ENCODE data around the gene PPFIA4.

Gene PPFIA4

GRCh38 chr1:203049077-203049476 lies 22.8 kb downstream of the PPFIA4 start:
- no peak overlapping the region for H3K4me3 ChIP-seq (ENCODE audit: low read depth in 1 of 2, low read length in 2 of 2)
- no peaks in the 10 kb centered on the region for H3K9me3 ChIP-seq (ENCODE audit: control insufficient read depth in 1 of 2, low read length in 2 of 2)
- no peak overlapping the region for H3K27ac ChIP-seq (ENCODE audit: low read depth, low read length)
- H3K27me3 ChIP-seq (ENCODE audit: control insufficient read depth in 1 of 2, insufficient read depth in 2 of 2, low read length in 2 of 2) = peaks cover 6 to 17% of the 10 kb centered on the region in 2 donors
- no peak overlapping the region for H3K9ac ChIP-seq (ENCODE audit: low read depth in 1 of 2, low read length in 2 of 2)
- H3K36me3 ChIP-seq (ENCODE audit: control insufficient read depth in 1 of 2, insufficient read depth in 2 of 2, low read length in 2 of 2) = no peaks in the 10 kb centered on the region
- H3K4me1 ChIP-seq (ENCODE audit: control insufficient read depth in 1 of 2, insufficient read depth in 2 of 2, low read length in 2 of 2) = peaks cover 0 to 3% of the 10 kb centered on the region in 2 donors

DNA sequence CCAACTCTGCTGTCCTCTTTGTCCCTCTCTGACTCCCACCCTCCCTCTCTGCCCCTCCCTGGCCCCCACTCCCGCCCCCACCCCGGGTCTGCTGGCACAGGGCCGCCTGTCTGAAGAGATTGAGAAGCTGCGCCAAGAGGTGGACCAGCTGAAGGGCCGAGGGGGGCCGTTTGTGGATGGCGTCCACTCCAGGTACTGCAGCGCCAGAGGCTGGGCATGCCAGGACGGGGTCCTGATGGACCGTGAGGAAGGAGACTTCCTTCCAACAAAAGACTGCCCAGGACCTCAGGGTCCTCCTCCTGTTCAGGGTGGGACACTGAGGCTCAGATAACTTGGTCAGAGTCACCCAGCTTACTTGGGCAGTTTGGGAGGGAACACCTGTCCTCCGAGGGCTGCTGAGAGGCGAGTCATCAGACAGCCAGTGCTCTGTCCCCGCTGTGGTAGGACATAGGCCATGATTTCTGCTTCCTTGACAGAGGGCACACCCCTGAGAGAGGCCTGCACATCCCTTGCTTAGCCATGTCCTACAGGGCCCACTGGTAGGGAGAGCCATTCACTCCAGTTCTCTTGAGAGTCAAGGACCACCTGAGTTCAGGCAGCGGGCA lies 23.4 kb downstream of the PPFIA4 start:
- H3K36me3 ChIP-seq (ENCODE audit: control insufficient read depth in 1 of 2, insufficient read depth in 2 of 2, low read length in 2 of 2) = no peaks in the 10 kb centered on the region

GRCh38 chr1:203050826-203051225 lies 24.5 kb downstream of the PPFIA4 start:
- Histone ChIP-seq H3K27me3 (ENCODE audit: control insufficient read depth in 1 of 2, insufficient read depth in 2 of 2, low read length in 2 of 2) (peaks cover 6 to 8% of the 10 kb centered on the region in 2 donors), H3K27ac (ENCODE audit: low read depth, low read length) (no peak overlapping the region), H3K9ac (ENCODE audit: low read depth in 1 of 2, low read length in 2 of 2) (no peak overlapping the region), H3K36me3 (ENCODE audit: control insufficient read depth in 1 of 2, insufficient read depth in 2 of 2, low read length in 2 of 2) (no peaks in the 10 kb centered on the region), H3K4me3 (ENCODE audit: low read depth in 1 of 2, low read length in 2 of 2) (no peak overlapping the region), H3K9me3 (ENCODE audit: control insufficient read depth in 1 of 2, low read length in 2 of 2) (no peaks in the 10 kb centered on the region), H3K4me1 (ENCODE audit: control insufficient read depth in 1 of 2, insufficient read depth in 2 of 2, low read length in 2 of 2) (peaks cover 0 to 3% of the 10 kb centered on the region in 2 donors)

More for the DNA sequence above, 23.4 kb downstream of the PPFIA4 start:
- no peak overlapping the region for H3K4me3 ChIP-seq (ENCODE audit: low read depth in 1 of 2, low read length in 2 of 2)
- H3K27me3 ChIP-seq (ENCODE audit: control insufficient read depth in 1 of 2, insufficient read depth in 2 of 2, low read length in 2 of 2) = peaks cover 6 to 13% of the 10 kb centered on the region in 2 donors
- H3K4me1 ChIP-seq (ENCODE audit: control insufficient read depth in 1 of 2, insufficient read depth in 2 of 2, low read length in 2 of 2) = peaks cover 0 to 3% of the 10 kb centered on the region in 2 donors
- no peak overlapping the region for H3K9ac ChIP-seq (ENCODE audit: low read depth in 1 of 2, low read length in 2 of 2)
- H3K9me3 ChIP-seq (ENCODE audit: control insufficient read depth in 1 of 2, low read length in 2 of 2) = no peaks in the 10 kb centered on the region
- no peak overlapping the region for H3K27ac ChIP-seq (ENCODE audit: low read depth, low read length)

GRCh38 chr1:203051841-203052324 lies 25.6 kb downstream of the PPFIA4 start:
- Histone ChIP-seq H3K27ac (ENCODE audit: low read depth, low read length) (no peak overlapping the region), H3K4me1 (ENCODE audit: control insufficient read depth in 1 of 2, insufficient read depth in 2 of 2, low read length in 2 of 2) (peaks cover 0 to 3% of the 10 kb centered on the region in 2 donors), H3K9ac (ENCODE audit: low read depth in 1 of 2, low read length in 2 of 2) (no peak overlapping the region), H3K27me3 (ENCODE audit: control insufficient read depth in 1 of 2, insufficient read depth in 2 of 2, low read length in 2 of 2) (peaks cover 6 to 8% of the 10 kb centered on the region in 2 donors), H3K4me3 (ENCODE audit: low read depth in 1 of 2, low read length in 2 of 2) (no peak overlapping the region), H3K36me3 (ENCODE audit: control insufficient read depth in 1 of 2, insufficient read depth in 2 of 2, low read length in 2 of 2) (no peaks in the 10 kb centered on the region), H3K9me3 (ENCODE audit: control insufficient read depth in 1 of 2, low read length in 2 of 2) (no peaks in the 10 kb centered on the region)

DNA sequence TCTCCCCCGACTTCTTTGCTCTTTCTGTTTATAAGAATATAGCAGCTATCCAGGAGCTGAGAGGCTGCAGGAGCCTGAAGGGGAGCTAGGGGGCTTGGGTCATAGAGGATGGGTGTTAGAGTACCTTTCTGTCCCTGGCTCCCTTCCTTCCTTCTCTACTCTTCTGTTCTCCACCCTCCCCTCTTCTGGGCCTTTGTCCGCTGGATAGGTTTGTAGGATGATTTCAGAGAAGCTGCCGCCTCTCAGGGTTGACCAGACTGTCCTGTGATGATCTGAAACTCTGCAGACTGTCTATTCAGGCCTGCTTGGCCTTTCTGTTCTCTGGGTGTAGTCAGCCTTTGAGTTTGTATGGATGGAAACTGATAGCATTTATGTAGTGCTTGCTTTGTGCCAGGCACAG lies 26.3 kb downstream of the PPFIA4 start:
- H3K27ac ChIP-seq (ENCODE audit: low read depth, low read length) = no peak overlapping the region
- H3K27me3 ChIP-seq (ENCODE audit: control insufficient read depth in 1 of 2, insufficient read depth in 2 of 2, low read length in 2 of 2) = peaks cover 0 to 4% of the 10 kb centered on the region in 2 donors
- no peak overlapping the region for H3K4me3 ChIP-seq (ENCODE audit: low read depth in 1 of 2, low read length in 2 of 2)
- H3K36me3 ChIP-seq (ENCODE audit: control insufficient read depth in 1 of 2, insufficient read depth in 2 of 2, low read length in 2 of 2) = no peaks in the 10 kb centered on the region
- H3K9ac ChIP-seq (ENCODE audit: low read depth in 1 of 2, low read length in 2 of 2) = no peak overlapping the region
- H3K9me3 ChIP-seq (ENCODE audit: control insufficient read depth in 1 of 2, low read length in 2 of 2) = no peaks in the 10 kb centered on the region
- H3K4me1 ChIP-seq (ENCODE audit: control insufficient read depth in 1 of 2, insufficient read depth in 2 of 2, low read length in 2 of 2) = no peaks in the 10 kb centered on the region

DNA sequence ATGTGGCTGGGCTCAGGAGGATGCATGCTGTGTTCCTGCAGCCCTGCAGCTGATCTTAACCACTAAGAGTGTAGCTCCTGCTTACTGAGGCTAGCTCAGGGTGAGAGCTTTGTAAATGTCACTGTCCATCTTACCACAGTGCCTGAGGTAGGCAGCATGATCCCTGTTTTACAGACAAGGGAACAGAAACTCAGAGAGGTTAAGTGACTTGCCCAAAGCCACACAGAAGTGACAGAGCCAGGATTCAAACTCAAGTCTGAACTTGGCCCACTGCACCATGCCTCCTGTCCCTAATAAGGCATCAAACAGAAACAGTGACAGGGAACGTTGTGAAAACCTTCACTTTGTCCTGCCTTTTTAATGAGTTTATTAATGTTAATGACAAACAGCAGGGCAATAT lies 27.9 kb downstream of the PPFIA4 start:
- H3K27ac ChIP-seq (ENCODE audit: low read depth, low read length) = no peak overlapping the region
- no peaks in the 10 kb centered on the region for H3K36me3 ChIP-seq (ENCODE audit: control insufficient read depth in 1 of 2, insufficient read depth in 2 of 2, low read length in 2 of 2)
- no peaks in the 10 kb centered on the region for H3K9me3 ChIP-seq (ENCODE audit: control insufficient read depth in 1 of 2, low read length in 2 of 2)
- peaks cover 0 to 4% of the 10 kb centered on the region in 2 donors for H3K27me3 ChIP-seq (ENCODE audit: control insufficient read depth in 1 of 2, insufficient read depth in 2 of 2, low read length in 2 of 2)
- no peaks in the 10 kb centered on the region for H3K4me1 ChIP-seq (ENCODE audit: control insufficient read depth in 1 of 2, insufficient read depth in 2 of 2, low read length in 2 of 2)
- H3K4me3 ChIP-seq (ENCODE audit: low read depth in 1 of 2, low read length in 2 of 2) = no peak overlapping the region
- H3K9ac ChIP-seq (ENCODE audit: low read depth in 1 of 2, low read length in 2 of 2) = no peak overlapping the region

DNA sequence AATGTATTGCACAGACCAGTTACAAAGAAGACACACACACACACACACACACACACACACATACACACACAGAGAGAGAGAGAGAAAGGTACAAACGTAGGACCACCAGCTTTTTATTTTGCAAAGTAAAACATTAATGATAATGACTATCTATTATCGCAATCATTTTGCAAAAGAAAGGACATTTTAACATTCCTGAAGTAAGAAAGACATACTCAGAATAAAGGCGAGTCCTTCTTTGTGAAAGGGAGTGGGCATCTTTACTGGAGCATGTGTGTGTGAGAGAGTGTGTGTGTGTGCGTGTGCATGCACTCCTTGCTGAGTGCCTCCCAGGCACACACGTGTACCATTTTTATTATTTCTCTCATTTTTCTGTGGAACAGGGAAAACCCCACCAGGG lies 28.4 kb downstream of the PPFIA4 start:
- Histone ChIP-seq H3K36me3 (ENCODE audit: control insufficient read depth in 1 of 2, insufficient read depth in 2 of 2, low read length in 2 of 2) (no peaks in the 10 kb centered on the region), H3K27ac (ENCODE audit: low read depth, low read length) (no peak overlapping the region), H3K27me3 (ENCODE audit: control insufficient read depth in 1 of 2, insufficient read depth in 2 of 2, low read length in 2 of 2) (peaks cover 0 to 2% of the 10 kb centered on the region in 2 donors), H3K9me3 (ENCODE audit: control insufficient read depth in 1 of 2, low read length in 2 of 2) (no peaks in the 10 kb centered on the region), H3K4me3 (ENCODE audit: low read depth in 1 of 2, low read length in 2 of 2) (no peak overlapping the region), H3K9ac (ENCODE audit: low read depth in 1 of 2, low read length in 2 of 2) (no peak overlapping the region), H3K4me1 (ENCODE audit: control insufficient read depth in 1 of 2, insufficient read depth in 2 of 2, low read length in 2 of 2) (no peaks in the 10 kb centered on the region)

GRCh38 chr1:203055161-203055799 lies 29.0 kb downstream of the PPFIA4 start:
- H3K9ac ChIP-seq (ENCODE audit: low read depth in 1 of 2, low read length in 2 of 2) = no peak overlapping the region

DNA sequence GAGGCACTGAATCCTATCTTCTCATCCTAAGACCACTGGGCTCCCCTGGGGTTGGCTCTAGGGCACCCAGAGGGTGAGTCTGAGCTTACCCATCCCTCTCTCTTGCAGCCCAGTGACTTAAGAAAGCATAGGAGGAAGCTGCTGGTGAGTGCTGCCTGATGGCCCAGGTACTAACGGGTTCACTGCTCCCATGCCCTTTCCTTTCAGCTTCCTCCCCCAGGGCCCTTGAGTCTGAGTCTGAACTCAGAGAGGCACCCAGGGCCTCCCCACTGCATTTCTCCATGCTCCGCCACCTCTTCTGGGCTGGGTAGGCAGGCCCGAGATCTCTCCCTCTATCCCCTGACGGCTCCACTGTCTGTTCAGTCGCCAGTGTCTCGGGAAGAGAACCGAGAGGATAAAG lies 29.7 kb downstream of the PPFIA4 start:
- no peak overlapping the region for H3K27ac ChIP-seq (ENCODE audit: low read depth, low read length)
- no peaks in the 10 kb centered on the region for H3K36me3 ChIP-seq (ENCODE audit: control insufficient read depth in 1 of 2, insufficient read depth in 2 of 2, low read length in 2 of 2)
- H3K9ac ChIP-seq (ENCODE audit: low read depth in 1 of 2, low read length in 2 of 2) = no peak overlapping the region
- H3K27me3 ChIP-seq (ENCODE audit: control insufficient read depth in 1 of 2, insufficient read depth in 2 of 2, low read length in 2 of 2) = no peaks in the 10 kb centered on the region
- no peak overlapping the region for H3K4me3 ChIP-seq (ENCODE audit: low read depth in 1 of 2, low read length in 2 of 2)
- no peaks in the 10 kb centered on the region for H3K9me3 ChIP-seq (ENCODE audit: control insufficient read depth in 1 of 2, low read length in 2 of 2)
- H3K4me1 ChIP-seq (ENCODE audit: control insufficient read depth in 1 of 2, insufficient read depth in 2 of 2, low read length in 2 of 2) = no peaks in the 10 kb centered on the region

More at GRCh38 chr1:203055161-203055799, 29.0 kb downstream of the PPFIA4 start:
- Histone ChIP-seq H3K27me3 (ENCODE audit: control insufficient read depth in 1 of 2, insufficient read depth in 2 of 2, low read length in 2 of 2) (no peaks in the 10 kb centered on the region), H3K4me3 (ENCODE audit: low read depth in 1 of 2, low read length in 2 of 2) (no peak overlapping the region), H3K36me3 (ENCODE audit: control insufficient read depth in 1 of 2, insufficient read depth in 2 of 2, low read length in 2 of 2) (no peaks in the 10 kb centered on the region), H3K9me3 (ENCODE audit: control insufficient read depth in 1 of 2, low read length in 2 of 2) (no peaks in the 10 kb centered on the region), H3K4me1 (ENCODE audit: control insufficient read depth in 1 of 2, insufficient read depth in 2 of 2, low read length in 2 of 2) (no peaks in the 10 kb centered on the region), H3K27ac (ENCODE audit: low read depth, low read length) (no peak overlapping the region)

GRCh38 chr1:203056516-203056915 lies 30.2 kb downstream of the PPFIA4 start:
- no peak overlapping the region for H3K4me3 ChIP-seq (ENCODE audit: low read depth in 1 of 2, low read length in 2 of 2)
- H3K27me3 ChIP-seq (ENCODE audit: control insufficient read depth in 1 of 2, insufficient read depth in 2 of 2, low read length in 2 of 2) = no peaks in the 10 kb centered on the region
- no peaks in the 10 kb centered on the region for H3K4me1 ChIP-seq (ENCODE audit: control insufficient read depth in 1 of 2, insufficient read depth in 2 of 2, low read length in 2 of 2)
- no peak overlapping the region for H3K9ac ChIP-seq (ENCODE audit: low read depth in 1 of 2, low read length in 2 of 2)
- H3K36me3 ChIP-seq (ENCODE audit: control insufficient read depth in 1 of 2, insufficient read depth in 2 of 2, low read length in 2 of 2) = no peaks in the 10 kb centered on the region
- no peak overlapping the region for H3K27ac ChIP-seq (ENCODE audit: low read depth, low read length)
- H3K9me3 ChIP-seq (ENCODE audit: control insufficient read depth in 1 of 2, low read length in 2 of 2) = no peaks in the 10 kb centered on the region
